Activated CD8-positive, alpha-beta memory T cell treated with anti-CD3 and anti-CD28 coated beads, Interleukin-2, amount 50 U/mL, for 24 hours (primary cell): ENCODE results near the gene CCDC192.
"Not testable (repeated sequence)": the region's sequence is repeated elsewhere in the genome, so short reads cannot be mapped to it uniquely, and the experiment has no call there.

Source experiments
- DNase-seq: peaks from one replicate; pipeline ENCODE4 v3.0.0-alpha.2; 2020; ENCODE audit errors: extremely low read depth

CCDC192 gene

GRCh38 chr5:127702926-127703561 is at the start of gene CCDC192:
TSS of gene CCDC192 (plus strand) at chr5:127703391. CDS start at chr5:127703446, 55 bp downstream.
- no peak for DNase-seq

DNA sequence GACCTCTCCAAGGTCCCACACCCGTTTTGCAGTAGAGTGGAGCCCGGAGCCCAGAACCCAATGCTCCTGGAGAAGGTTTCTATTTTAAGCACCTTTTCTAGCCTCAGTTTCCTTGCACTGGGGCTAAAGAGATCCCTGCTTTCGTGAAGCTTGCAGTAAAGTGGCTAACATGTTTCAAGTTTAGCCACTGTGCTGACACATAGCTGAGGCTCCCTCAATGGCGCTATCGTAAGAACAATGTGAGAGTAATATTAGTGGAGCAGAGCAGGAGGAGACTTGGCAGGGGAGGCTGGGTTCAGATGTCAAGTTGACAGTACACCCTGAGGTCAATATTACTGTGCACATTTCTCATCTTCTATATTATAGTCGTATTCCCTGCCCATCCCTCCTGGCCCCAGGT is 46.4 kb upstream of the CCDC192 start:
- no peak for DNase-seq

GRCh38 chr5:127660047-127660733 is 43.0 kb upstream of the CCDC192 start:
- no peak for DNase-seq

DNA sequence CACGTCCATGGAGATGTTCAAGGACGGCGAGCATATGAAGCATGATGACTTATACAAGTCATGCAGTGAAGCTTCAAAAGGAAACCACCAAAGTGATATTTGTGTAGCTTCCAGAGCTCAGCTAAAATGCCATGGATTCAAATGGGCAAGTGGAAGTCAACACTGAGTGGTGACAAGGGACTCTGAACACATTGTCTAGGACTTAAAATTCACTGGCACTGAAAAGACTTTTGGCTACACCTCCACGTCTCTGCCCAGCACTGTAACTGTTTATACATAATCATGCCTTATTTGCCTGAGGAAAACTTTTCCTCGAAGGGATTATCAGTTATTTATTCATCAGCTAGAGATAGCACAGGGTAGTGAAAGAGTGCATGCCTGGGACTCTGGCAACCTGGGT is 39.1 kb upstream of the CCDC192 start:
- no peak for DNase-seq

DNA sequence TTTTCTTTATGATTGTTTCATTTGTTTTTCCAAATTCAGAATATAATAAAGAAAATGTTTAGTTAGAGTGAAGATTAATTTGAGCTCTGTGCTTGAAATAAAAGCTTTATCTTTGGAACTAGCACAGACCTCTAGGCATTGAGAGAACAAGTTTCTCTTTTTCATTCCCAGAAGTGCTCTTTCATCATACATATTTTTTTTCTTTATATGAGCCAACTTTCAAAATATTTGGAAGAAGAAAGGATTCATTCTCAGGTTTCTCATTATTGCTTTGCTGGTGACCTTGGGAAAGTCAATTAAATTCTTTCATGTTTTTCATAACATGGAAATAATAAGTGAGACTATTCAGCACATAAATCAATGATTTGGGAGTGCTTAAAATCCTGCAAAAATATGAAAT is 37.5 kb upstream of the CCDC192 start:
- no peak for DNase-seq

GRCh38 chr5:127666043-127666716 is 37.0 kb upstream of the CCDC192 start:
- DNase-seq, result no peak

- DNase-seq, result no peak
Measured at GRCh38 chr5:127667926-127668325, 35.3 kb upstream of the CCDC192 start.

- DNase-seq, result no peak
Measured at GRCh38 chr5:127671218-127671617, 32.0 kb upstream of the CCDC192 start.

- no peak for DNase-seq
Measured at GRCh38 chr5:127673117-127673800, 29.9 kb upstream of the CCDC192 start.

DNA sequence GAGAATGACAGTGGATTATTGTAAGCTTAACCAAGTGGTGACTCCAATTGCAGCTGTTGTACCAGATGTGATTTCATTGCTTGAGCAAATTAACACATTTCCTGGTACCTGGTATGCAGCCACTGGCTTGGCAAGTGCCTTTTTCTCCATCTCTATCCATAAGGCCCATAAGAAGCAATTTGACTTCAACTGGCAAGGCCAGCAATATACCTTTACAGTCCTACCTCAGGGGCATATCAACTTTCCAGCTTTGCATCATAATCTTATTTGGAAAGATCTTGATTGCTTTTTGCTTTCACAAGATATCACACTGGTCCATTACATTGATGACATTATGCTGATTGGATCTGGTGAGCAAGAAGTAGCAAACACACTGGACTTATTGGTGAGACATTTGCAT is 26.2 kb upstream of the CCDC192 start:
- DNase-seq, result not testable (repeated sequence)

- not testable (repeated sequence) for DNase-seq
Measured at GRCh38 chr5:127679691-127680330, 23.4 kb upstream of the CCDC192 start.

DNA sequence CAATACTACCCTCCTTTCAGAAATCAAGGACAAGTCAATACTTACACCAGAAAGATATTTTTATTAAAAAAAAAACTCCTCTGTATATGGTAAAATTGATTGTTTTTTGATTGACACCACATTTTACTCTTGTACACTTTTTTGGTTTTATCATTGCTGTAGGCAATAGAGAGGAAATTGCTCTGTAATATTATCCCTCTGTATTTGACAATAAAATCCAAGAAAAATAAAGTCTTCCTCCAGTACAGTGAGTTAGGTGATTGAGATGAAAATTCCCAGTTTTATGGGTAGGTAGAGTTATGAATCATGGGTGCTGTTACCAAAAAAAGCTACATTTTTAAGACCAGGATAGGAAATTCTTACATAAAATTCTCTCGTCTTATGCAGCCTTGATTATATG is 22.6 kb upstream of the CCDC192 start:
- no peak for DNase-seq

- DNase-seq, result no peak
Measured at GRCh38 chr5:127683008-127683407, 20.2 kb upstream of the CCDC192 start.

GRCh38 chr5:127684726-127685467 is 18.3 kb upstream of the CCDC192 start:
- DNase-seq, result no peak

DNA sequence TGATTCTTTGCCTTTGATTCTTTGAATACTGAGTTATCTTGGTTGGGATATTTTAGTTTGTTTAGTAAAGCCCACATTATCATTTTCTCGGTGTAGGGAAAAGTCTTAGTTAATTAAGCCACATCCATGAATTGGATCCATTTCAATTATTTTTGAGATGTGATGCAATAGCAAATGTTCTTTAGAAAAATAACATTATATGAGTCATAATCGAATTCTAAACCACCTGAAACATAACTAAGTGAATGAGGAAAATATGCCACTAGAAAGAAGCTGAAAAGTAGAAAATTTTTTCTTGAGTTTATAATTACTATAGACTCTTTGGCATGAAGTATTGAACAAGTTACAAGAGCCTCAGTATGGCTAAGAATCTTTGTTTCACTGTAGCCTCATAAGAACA is 17.5 kb upstream of the CCDC192 start:
- DNase-seq, result no peak

DNA sequence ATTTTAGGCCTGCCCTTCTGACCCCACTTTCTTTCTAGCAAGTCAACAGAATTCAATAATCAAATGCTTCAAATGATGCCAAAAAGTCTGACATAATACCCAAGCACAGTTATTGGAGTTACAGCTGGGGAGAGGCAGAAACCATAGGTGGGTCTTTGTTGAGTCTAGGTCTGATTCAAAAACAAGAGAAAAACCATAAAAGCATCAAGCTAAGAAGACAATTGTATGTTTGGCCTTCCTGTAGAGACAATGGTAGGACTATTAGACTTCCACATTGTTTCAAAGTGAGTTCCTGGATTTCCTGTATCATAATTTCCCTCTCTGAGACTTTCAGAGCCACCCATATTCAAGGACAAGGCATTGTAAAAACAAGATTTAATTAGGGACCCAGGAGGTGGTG is 16.8 kb upstream of the CCDC192 start:
- DNase-seq, result no peak

GRCh38 chr5:127694518-127695171 is 8.5 kb upstream of the CCDC192 start:
- DNase-seq, result no peak

GRCh38 chr5:127695346-127695745 is 7.8 kb upstream of the CCDC192 start:
- no peak for DNase-seq

- DNase-seq, result no peak
Measured at GRCh38 chr5:127696683-127697082, 6.5 kb upstream of the CCDC192 start.

- DNase-seq, result no peak
Measured at GRCh38 chr5:127697894-127698600, 5.1 kb upstream of the CCDC192 start.
